ENCODE measurements around the gene NADSYN1.
"Not testable (repeated sequence)": the region's sequence is repeated elsewhere in the genome, so short reads cannot be mapped to it uniquely, and the experiment has no call there.

Gene NADSYN1

DNA sequence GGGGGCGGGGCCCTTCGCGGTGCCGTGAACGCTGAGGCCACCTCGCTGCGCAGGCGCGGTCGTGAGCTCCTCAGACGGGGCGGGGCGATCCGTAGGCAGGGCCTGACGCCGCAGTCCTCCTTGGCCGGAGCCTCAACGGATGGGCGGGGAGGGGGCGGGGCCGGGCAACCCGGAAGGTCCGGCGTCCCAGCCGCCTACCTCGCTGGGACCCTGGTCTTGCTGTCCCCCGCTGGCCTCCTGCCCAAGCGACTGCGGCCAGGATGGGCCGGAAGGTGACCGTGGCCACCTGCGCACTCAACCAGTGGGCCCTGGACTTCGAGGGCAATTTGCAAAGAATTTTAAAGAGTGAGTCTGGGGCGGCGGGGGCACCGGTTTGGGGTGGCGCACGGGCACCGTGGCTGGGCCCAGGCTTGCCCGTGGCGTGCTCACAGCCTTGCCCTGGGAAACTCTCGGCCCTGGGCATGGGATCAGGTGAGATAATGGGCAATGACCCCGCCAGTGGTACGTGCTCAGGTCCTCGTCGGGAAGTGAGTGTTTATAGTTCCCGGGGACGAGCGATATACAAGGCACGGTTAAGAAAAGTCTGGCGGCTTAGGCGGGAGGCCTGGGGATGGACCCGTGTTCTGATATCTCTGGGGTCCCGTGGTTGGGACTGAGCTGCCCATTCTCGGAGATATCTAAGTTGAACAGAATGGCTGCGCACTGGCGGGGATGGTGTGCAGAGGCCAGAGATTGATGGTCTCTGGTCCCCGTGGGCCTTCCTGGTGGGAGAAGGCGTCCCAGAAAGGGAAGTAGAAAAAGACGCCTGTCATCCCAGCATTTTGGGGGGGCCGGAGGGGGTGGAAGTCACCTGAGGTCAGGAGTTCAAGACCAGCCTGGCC is at the start of gene NADSYN1:
NADSYN1 (plus strand) TSS at position 167 of the 881 bp plus-strand sequence; CDS start at position 261, 94 bp downstream.
- DNase-seq: peak; percentile 87
- in situ Hi-C loops (cut with MboI; ENCODE audit: low pct_unique_long_range_greater_than_20kb, low sequenced_read_pairs): no loop called here

DNA sequence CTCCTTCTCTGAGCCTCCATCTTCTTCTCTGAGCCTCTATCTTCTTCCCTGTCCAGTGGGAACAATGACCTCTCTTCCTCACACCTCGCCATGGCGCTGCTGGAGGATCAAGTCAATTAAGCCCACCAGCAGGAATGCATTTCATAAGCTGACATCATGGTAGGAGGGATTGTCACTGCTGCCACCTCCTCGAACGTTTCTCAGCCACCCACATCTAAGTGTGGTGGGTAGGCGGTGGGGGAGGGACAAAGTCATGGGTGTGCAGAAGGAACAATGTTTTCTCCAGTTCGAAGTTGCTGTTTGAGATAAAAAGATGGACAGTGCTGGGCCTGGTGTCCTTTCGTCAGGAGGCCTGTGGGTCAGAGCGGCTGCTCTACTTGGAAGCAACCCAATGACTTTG is 48.8 kb upstream of the NADSYN1 start:
- no peak for DNase-seq
- in situ Hi-C loops (cut with MboI; ENCODE audit: low pct_unique_long_range_greater_than_20kb, low sequenced_read_pairs): no loop called here

- in situ Hi-C loops (cut with MboI; ENCODE audit: low pct_unique_long_range_greater_than_20kb, low sequenced_read_pairs): no loop called here
- peak; percentile 40 for DNase-seq
Observed at GRCh38 chr11:71406681-71407080, 46.3 kb upstream of the NADSYN1 start.

DNA sequence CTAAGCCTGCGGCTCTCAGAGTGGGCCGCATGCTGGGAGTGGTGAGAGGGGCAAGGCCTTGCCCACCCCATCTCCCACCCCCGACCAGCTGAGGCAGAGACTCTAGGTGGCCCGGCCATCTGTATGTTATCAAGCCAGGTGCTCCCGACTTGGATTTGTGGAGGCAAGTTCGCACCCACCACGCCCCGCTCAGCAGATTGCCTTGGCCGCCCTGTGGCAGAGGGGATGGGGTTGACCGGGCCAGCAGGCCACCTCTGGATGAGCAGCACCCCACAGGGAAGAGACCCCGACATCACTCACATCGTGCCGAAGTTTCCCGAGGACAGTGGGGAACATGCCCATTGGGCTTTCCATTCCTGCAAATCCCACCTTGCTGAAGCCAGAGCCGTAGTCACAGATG is 45.6 kb upstream of the NADSYN1 start:
- in situ Hi-C loops (cut with MboI; ENCODE audit: low pct_unique_long_range_greater_than_20kb, low sequenced_read_pairs): no loop called here
- DNase-seq: no peak

DNA sequence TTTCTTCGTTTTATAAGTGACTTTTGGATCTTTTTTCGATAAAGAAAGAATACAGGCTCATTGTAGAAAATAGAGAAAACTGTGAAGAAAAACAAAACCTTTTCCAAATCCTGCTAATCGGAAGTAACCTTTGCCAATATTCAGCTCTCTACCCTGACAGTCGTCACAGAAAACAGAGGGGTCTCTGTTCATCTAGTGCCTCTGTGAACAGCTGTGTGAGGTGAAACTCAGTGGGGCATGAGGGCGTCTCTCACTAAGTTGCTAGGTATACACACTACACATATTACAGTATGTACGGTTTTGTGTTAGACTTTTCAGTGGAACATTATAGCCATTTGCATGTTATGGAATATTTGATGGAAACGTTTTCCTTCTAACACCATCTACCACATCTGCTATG is 44.2 kb upstream of the NADSYN1 start:
- in situ Hi-C loops (cut with MboI; ENCODE audit: low pct_unique_long_range_greater_than_20kb, low sequenced_read_pairs): no loop called here
- DNase-seq: no peak

GRCh38 chr11:71410363-71410966 is 42.5 kb upstream of the NADSYN1 start:
- DNase-seq: no peak
- in situ Hi-C loops (cut with MboI; ENCODE audit: low pct_unique_long_range_greater_than_20kb, low sequenced_read_pairs): no loop called here

- in situ Hi-C loops (cut with MboI; ENCODE audit: low pct_unique_long_range_greater_than_20kb, low sequenced_read_pairs): no loop called here
- no peak for DNase-seq
Observed at GRCh38 chr11:71414645-71415044, 38.4 kb upstream of the NADSYN1 start.

DNA sequence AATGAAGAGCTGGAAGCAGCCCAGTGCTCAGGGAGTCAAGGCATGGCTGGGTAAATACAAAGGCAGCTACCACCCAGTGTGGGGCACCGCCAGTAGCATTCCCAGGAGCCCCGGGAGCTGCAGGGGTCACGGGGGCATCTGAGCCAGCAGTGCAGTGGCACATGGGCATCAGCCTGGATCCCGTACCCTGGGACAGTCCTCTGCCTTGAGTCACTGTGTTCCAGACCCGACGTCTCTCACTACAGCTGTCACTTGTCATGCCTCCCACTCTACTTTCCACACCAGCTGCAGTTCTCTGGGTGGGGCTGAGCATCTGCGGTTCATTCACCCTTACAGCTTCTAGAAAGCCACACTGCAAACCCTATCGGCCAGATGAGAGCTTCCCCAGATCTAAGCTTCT is 34.4 kb upstream of the NADSYN1 start:
- in situ Hi-C loops (cut with MboI; ENCODE audit: low pct_unique_long_range_greater_than_20kb, low sequenced_read_pairs): no loop called here
- no peak for DNase-seq

- peak; percentile 66 for DNase-seq
- in situ Hi-C loops (cut with MboI; ENCODE audit: low pct_unique_long_range_greater_than_20kb, low sequenced_read_pairs): no loop called here
Observed at GRCh38 chr11:71420455-71421241, 32.4 kb upstream of the NADSYN1 start.

DNA sequence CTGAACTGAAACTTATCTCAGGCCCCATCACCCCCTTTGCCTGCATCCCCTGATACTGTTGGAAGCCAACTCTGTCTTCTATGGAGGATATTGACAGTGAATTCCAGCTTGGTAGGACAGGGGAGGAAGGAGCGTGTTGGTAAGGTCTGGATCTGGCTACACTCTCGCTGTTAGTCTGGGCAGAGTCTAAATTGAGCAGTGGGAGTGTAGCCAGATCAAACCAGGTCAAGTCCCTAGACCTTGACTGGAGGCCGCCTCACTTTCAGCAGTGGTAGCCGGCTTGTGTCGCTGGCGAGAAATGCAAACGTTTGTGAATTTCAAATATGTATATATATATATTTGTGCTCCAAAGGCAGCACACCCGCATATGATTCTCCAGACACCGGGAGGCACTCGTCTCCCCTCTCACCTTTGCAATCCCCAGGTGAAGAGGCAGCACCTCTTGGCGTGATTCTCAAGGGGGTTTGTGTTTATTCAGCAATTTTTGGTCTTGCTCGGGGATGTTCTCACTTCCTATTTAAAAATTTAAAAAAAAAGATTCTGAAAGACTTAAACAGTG is 31.5 kb upstream of the NADSYN1 start:
- in situ Hi-C loops (cut with MboI; ENCODE audit: low pct_unique_long_range_greater_than_20kb, low sequenced_read_pairs): no loop called here
- no peak for DNase-seq

DNA sequence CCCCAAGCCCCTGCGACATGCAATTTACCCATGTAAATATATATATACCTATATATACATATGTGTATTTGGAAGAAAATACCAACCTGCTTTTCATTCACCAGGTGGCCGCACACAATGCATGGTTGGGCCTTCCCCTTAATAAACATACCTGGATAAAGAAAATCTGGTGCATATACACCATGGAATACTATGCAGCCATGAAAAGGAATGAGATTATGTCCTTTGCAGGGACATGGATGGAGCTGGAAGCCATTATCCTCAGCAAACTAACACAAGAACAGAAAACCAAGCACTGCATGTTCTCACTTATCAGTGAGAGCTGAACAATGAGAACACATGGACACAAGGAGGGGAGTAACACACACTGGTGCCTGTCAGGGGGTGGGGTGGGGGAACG is 30.7 kb upstream of the NADSYN1 start:
- DNase-seq; in situ Hi-C loops (cut with MboI; ENCODE audit: low pct_unique_long_range_greater_than_20kb, low sequenced_read_pairs): not testable (repeated sequence)

- no peak for DNase-seq
- in situ Hi-C loops (cut with MboI; ENCODE audit: low pct_unique_long_range_greater_than_20kb, low sequenced_read_pairs): no loop called here
Observed at GRCh38 chr11:71423181-71423790, 29.7 kb upstream of the NADSYN1 start.

DNA sequence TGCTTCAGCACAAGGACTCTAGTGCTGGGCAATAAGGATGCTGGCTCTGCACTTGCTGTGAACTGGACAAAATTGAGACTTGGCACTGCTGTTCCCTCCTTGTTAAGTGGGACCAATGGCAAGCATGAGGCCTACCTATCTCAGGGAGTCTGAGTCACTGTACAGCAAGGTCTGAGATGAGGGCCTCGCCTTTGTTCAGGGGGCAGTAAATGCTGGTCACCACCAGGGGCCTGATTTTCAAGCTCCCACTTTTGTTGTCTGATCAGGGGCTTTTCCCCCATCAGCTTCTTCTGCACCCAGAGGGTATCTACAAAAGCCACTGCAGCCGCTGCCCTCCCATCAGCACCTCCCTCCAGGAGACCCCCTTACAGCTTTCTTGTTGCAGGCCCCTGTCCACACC is 27.6 kb upstream of the NADSYN1 start:
- in situ Hi-C loops (cut with MboI; ENCODE audit: low pct_unique_long_range_greater_than_20kb, low sequenced_read_pairs): no loop called here
- DNase-seq: no peak

- DNase-seq: no peak
- in situ Hi-C loops (cut with MboI; ENCODE audit: low pct_unique_long_range_greater_than_20kb, low sequenced_read_pairs): no loop called here
Observed at GRCh38 chr11:71425860-71426259, 27.1 kb upstream of the NADSYN1 start.

- in situ Hi-C loops (cut with MboI; ENCODE audit: low pct_unique_long_range_greater_than_20kb, low sequenced_read_pairs): no loop called here
- DNase-seq: no peak
Observed at GRCh38 chr11:71426413-71426812, 26.6 kb upstream of the NADSYN1 start.

DNA sequence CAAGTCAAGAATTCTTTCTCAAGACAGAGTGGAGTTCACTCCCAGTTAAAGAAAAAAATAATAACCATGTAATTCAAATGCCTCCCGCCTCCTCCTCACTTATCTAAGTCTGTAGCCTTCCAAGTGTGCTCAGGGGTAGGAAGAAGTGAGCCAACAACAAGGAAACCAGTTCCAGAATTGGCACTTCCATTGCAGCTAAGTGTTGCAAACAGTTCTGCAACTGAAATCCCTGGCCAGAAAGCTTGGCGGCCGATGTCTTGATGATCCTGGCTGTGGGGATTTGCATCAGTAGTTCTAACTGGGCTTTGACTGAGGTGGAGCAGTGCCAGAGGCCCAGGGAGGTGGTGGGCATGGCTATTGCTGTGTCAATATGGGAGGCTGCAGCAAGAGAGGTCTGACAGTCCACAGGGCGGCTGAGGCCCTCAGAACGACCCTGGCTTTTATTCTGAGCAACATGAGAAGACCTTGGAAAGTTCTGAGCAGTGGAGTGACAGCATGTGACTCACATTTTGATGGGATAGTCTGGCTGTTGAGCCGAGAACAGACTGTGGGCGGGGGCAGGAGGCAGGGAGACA is 24.1 kb upstream of the NADSYN1 start:
- no peak for DNase-seq
- in situ Hi-C loops (cut with MboI; ENCODE audit: low pct_unique_long_range_greater_than_20kb, low sequenced_read_pairs): no loop called here

GRCh38 chr11:71429701-71430100 is 23.3 kb upstream of the NADSYN1 start:
- in situ Hi-C loops (cut with MboI; ENCODE audit: low pct_unique_long_range_greater_than_20kb, low sequenced_read_pairs): no loop called here

DNA sequence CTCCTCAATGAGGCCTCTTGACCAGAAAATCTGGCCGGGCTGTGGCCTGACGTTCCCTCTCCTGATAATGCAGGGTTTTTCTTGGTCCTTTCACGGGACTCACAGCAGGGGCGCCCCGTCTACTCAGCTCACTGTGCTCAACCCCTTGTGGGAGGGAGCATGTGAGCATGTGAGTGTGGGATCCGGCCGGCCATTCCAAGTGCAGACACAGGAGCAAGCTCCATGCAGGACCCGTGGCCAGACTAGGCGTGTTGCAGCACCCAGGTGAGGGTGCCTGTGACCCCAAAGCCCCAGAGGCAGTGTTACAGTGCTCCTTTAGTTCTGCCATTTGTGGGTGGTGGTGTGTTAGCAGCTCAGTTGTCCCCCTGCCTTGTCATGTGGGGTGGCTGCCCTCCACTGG is 22.8 kb upstream of the NADSYN1 start:
- no peak for DNase-seq
- in situ Hi-C loops (cut with MboI; ENCODE audit: low pct_unique_long_range_greater_than_20kb, low sequenced_read_pairs): no loop called here

More at GRCh38 chr11:71429701-71430100, 23.3 kb upstream of the NADSYN1 start:
- DNase-seq: no peak

- no peak for DNase-seq
- in situ Hi-C loops (cut with MboI; ENCODE audit: low pct_unique_long_range_greater_than_20kb, low sequenced_read_pairs): no loop called here
Observed at GRCh38 chr11:71431271-71431670, 21.7 kb upstream of the NADSYN1 start.
